Transverse colon (tissue), 4 donors: Measurements from ENCODE around the gene GRM1. TPM values are rescaled to one million over a fixed set of nuclear protein-coding genes. Genes with fewer than 3 reads are reported as not detected.

Source experiments
- DNase-seq: peaks from one replicate; pipeline ENCODE4 v3.0.0-alpha.2; 2019
- H3K27ac ChIP-seq, 4 donors: fragments of 200-600 bp; sonication (generic); 2 replicates each; pipeline ENCODE4 v1.5.1; 2016 to 2018; ENCODE audit warnings: inconsistent platforms in 4 of 4
- H3K27me3 ChIP-seq: fragments of 200-600 bp; sonication (generic); 2 replicates; pipeline ENCODE4 v1.5.1; 2017; ENCODE audit warnings: inconsistent platforms
- H3K36me3 ChIP-seq, 4 donors: fragments of 200-600 bp; sonication (generic); 2 replicates each; pipeline ENCODE4 v1.5.1; 2017 to 2019; ENCODE audit warnings: inconsistent platforms in 4 of 4
- H3K4me1 ChIP-seq, 4 donors: fragments of 200-600 bp; sonication (generic); 2 replicates each; pipeline ENCODE4 v1.5.1; 2017 to 2020; ENCODE audit warnings: inconsistent platforms in 4 of 4
- H3K4me3 ChIP-seq, 4 donors: fragments of 200-600 bp; sonication (generic); 1 replicate in 1 of 4; 2 replicates in 3 of 4; pipeline versions ENCODE4 v1.5.1 to v1.6.1; 2017 to 2019; ENCODE audit warnings: inconsistent platforms in 4 of 4
- H3K9me3 ChIP-seq, 2 donors: fragments of 200-600 bp; sonication (generic); 2 replicates each; pipeline ENCODE4 v1.5.1; 2017 to 2019; ENCODE audit warnings: inconsistent platforms in 2 of 2
- CTCF ChIP-seq, 5 experiments: fragments of 200-600 bp in 3 of 5; fragments of 450-650 bp in 2 of 5; sonication (generic) in 3 of 5; IDR thresholded peaks; 1 replicate in 2 of 5; 2 replicates in 3 of 5; pipeline ENCODE4 v1.5.1; 2016 to 2017; ENCODE audit warnings: antibody characterized with exemption in 5 of 5, inconsistent platforms in 3 of 5, mild to moderate bottlenecking in 2 of 5, moderate library complexity in 1 of 5
- EP300 ChIP-seq: sonication (generic); formaldehyde crosslinking; IDR thresholded peaks from one replicate; pipeline ENCODE4 v1.6.1; 2017; ENCODE audit warnings: antibody characterized with exemption, low read depth
- POLR2A ChIP-seq: fragments of 450-650 bp; IDR thresholded peaks from one replicate; pipeline ENCODE4 v1.6.1; 2016; ENCODE audit warnings: antibody characterized with exemption, mild to moderate bottlenecking, moderate library complexity
- POLR2AphosphoS5 ChIP-seq, 3 donors: sonication (generic); formaldehyde crosslinking; IDR thresholded peaks; one replicate each; pipeline ENCODE4 v1.6.1; 2016; ENCODE audit warnings: antibody characterized with exemption in 3 of 3
- WGBS, 2 donors: methylation state at CpG; one replicate each; pipeline ENCODE4 v1.1.5; 2018; ENCODE audit warnings: low coverage in 1 of 2; 5-methylcytosine and 5-hydroxymethylcytosine counted together
- in situ Hi-C, 4 donors: fragments of 200-750 bp; cut with MboI; loops; one replicate each; pipeline versions ENCODE4 v1.15.0 to v1.15.1; 2017; ENCODE audit warnings: low sequenced_read_pairs in 3 of 4, low pct_ligation_motif_present in 1 of 4, low pct_unique_long_range_greater_than_20kb in 1 of 4
- intact Hi-C: fragments of 100-400 bp; cut with DNase I; formaldehyde crosslinking; loops from one replicate; pipeline ENCODE4 v1.15.1; 2023; ENCODE audit warnings: low total_unique reads
- total RNA-seq, 4 donors: library from RNA; depleted of rRNA; stranded (reverse); fragments of >200 nt; gene quantifications; one replicate each; pipeline ENCODE4 v1.1.0, GENCODE V29; 2016

Gene GRM1
- total RNA-seq, 4 donors from 2014 or later, result 0.16 TPM; not detected in 3

DNA sequence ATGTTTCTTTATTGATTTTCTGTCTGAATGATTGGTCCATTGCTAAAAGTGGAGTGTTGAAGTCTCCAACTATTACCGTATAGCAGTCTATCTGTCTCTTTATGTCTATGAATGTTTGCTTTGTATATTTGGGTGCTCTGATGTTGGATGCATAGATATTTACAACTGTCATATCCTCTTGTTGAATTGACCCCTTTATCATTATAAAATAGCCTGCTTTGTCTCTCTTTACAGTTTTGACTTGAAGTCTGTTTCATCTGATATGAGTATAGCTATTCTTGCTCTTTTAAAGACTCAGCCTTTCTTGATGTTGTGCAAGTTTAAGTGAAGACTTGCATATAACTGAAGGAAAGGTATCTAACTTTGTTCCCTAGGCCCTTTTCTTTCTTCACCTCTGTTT lies 341.0 kb downstream of the GRM1 start:
- H3K27me3 ChIP-seq, result no peaks in the 10 kb centered on the region
- no peak overlapping the region for H3K4me3 ChIP-seq
- no peaks in the 10 kb centered on the region for H3K36me3 ChIP-seq
- in situ Hi-C loops, result no loop called here
- WGBS, 2 donors, result 88 to 96% methylated on average over 1 of the region's 1 CpG
- H3K4me1 ChIP-seq, result no peaks in the 10 kb centered on the region
- intact Hi-C loops, result no loop called here
- TF ChIP-seq EP300 (no peak), CTCF (IDR thresholded peaks at IDR 0.05) (no peak), POLR2A (no peak)
- H3K9me3 ChIP-seq, result no peaks in the 10 kb centered on the region
- no peak for DNase-seq
- H3K27ac ChIP-seq, result no peak overlapping the region

- Histone ChIP-seq H3K4me1 (no peaks in the 10 kb centered on the region), H3K27ac (no peak overlapping the region), H3K4me3 (no peak overlapping the region), H3K36me3 (no peaks in the 10 kb centered on the region), H3K9me3 (no peaks in the 10 kb centered on the region), H3K27me3 (no peaks in the 10 kb centered on the region)
- intact Hi-C loops (no loop called here), in situ Hi-C loops (no loop called here)
- DNase-seq, result no peak
- WGBS, 2 donors, result 77 to 91% methylated on average over 3 of the region's 3 CpGs
- TF ChIP-seq POLR2AphosphoS5 (IDR thresholded peaks at IDR 0.05) (no peak), CTCF (IDR thresholded peaks at IDR 0.05) (no peak), POLR2A (no peak), EP300 (no peak)
These were observed 352.6 kb downstream of the GRM1 start for GRCh38 chr6:146381486-146381885.

GRCh38 chr6:146388736-146389364 lies 360.0 kb downstream of the GRM1 start:
- in situ Hi-C loops, result no loop called here
- Histone ChIP-seq H3K36me3 (no peaks in the 10 kb centered on the region), H3K27me3 (no peaks in the 10 kb centered on the region), H3K4me3 (no peak overlapping the region), H3K9me3 (no peaks in the 10 kb centered on the region), H3K27ac (no peak overlapping the region), H3K4me1 (no peaks in the 10 kb centered on the region)
- TF ChIP-seq CTCF (IDR thresholded peaks at IDR 0.05), result no peak
- no peak for TF ChIP-seq POLR2AphosphoS5 (IDR thresholded peaks at IDR 0.05)
- TF ChIP-seq POLR2A, result no peak
- TF ChIP-seq EP300, result no peak
- intact Hi-C loops, result no loop called here
- no peak for DNase-seq
- WGBS, 2 donors, result 61 to 82% methylated on average over 3 of the region's 3 CpGs

DNA sequence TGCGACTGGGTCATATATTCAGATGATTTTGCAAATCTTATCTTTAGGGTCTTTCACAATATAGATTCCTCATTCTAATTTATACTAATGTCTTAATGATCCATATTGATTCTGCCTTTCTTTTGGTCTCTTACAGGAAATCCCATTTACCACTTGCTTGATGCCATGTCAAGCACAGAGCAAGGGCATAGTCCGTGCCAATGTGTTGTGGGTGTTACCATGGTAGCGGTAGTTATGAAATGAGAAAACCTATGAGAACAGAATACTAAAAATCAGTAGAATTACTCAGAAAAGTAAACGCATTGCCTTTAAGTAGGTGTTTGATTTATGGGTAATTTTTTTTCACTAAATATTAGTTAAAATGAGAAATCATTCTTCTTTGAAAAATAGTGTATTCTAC lies 360.9 kb downstream of the GRM1 start:
- in situ Hi-C loops, result no loop called here

More for the DNA sequence above, 360.9 kb downstream of the GRM1 start:
- no peaks in the 10 kb centered on the region for H3K9me3 ChIP-seq
- H3K27me3 ChIP-seq, result no peaks in the 10 kb centered on the region
- intact Hi-C loops, result no loop called here
- TF ChIP-seq EP300, result no peak
- no peak for TF ChIP-seq POLR2AphosphoS5 (IDR thresholded peaks at IDR 0.05)
- no peak for TF ChIP-seq CTCF (IDR thresholded peaks at IDR 0.05)
- TF ChIP-seq POLR2A, result no peak
- no peak overlapping the region for H3K27ac ChIP-seq
- H3K36me3 ChIP-seq, result no peaks in the 10 kb centered on the region
- H3K4me1 ChIP-seq, result no peaks in the 10 kb centered on the region
- no peak for DNase-seq
- 71 to 74% methylated on average over 4 of the region's 4 CpGs for WGBS, 2 donors
- H3K4me3 ChIP-seq, result no peak overlapping the region
